CD14-positive monocyte (primary cell): ENCODE data around the gene NT5C3A. TPM values are rescaled to one million over a fixed set of nuclear protein-coding genes. Genes with fewer than 3 reads are reported as not detected.

ENCODE experiments used
- DNase-seq, 3 donors: peaks; one replicate each; pipeline ENCODE4 v3.0.0-alpha.2; 2011 to 2022
- H2AFZ ChIP-seq: 2 replicates; pipeline ENCODE4 v1.6.0; 2012; ENCODE audit warnings: mild to moderate bottlenecking, low read depth, low read length, inconsistent platforms; ENCODE audit not compliant: insufficient read depth, poor library complexity, severe bottlenecking
- H3K27ac ChIP-seq, 2 donors: 1 replicate in 1 of 2; 2 replicates in 1 of 2; pipeline ENCODE4 v1.5.1; 2012 to 2013; ENCODE audit warnings: low read length in 2 of 2, control low read depth in 1 of 2, inconsistent platforms in 1 of 2, low read depth in 1 of 2, mild to moderate bottlenecking in 1 of 2
- H3K27me3 ChIP-seq, 2 donors: one replicate each; pipeline versions ENCODE4 v1.6.0 to v1.6.1; 2011 to 2013; ENCODE audit warnings: low read length in 2 of 2; ENCODE audit not compliant: control insufficient read depth in 2 of 2, insufficient read depth in 2 of 2
- H3K36me3 ChIP-seq, 2 donors: replicated peaks in 1 of 2; 1 replicate in 1 of 2; 2 replicates in 1 of 2; pipeline versions ENCODE4 v1.5.1 to v1.6.1; 2012 to 2013; ENCODE audit warnings: low read length in 2 of 2, control low read depth in 1 of 2, inconsistent platforms in 1 of 2, mild to moderate bottlenecking in 1 of 2; ENCODE audit not compliant: insufficient read depth in 2 of 2, control insufficient read depth in 1 of 2
- H3K4me1 ChIP-seq, 2 donors: 1 replicate in 1 of 2; 2 replicates in 1 of 2; pipeline versions ENCODE4 v1.5.1 to v1.6.1; 2012 to 2013; ENCODE audit warnings: low read length in 2 of 2, control low read depth in 1 of 2, inconsistent platforms in 1 of 2, mild to moderate bottlenecking in 1 of 2, moderate library complexity in 1 of 2; ENCODE audit not compliant: insufficient read depth in 2 of 2, control insufficient read depth in 1 of 2
- H3K4me2 ChIP-seq: replicated peaks from 2 replicates; pipeline ENCODE3; 2012; ENCODE audit warnings: low read length, moderate library complexity, mild to moderate bottlenecking; ENCODE audit not compliant: poor library complexity, severe bottlenecking; ENCODE audit errors: extremely low read depth
- H3K4me3 ChIP-seq, 3 experiments: fragments of 200-600 bp in 1 of 3; sonication (generic) in 1 of 3; replicated peaks in 1 of 3; 1 replicate in 2 of 3; 2 replicates in 1 of 3; pipeline ENCODE4 v1.5.1; 2011 to 2013; ENCODE audit warnings: low read length in 3 of 3, mild to moderate bottlenecking in 3 of 3, control low read depth in 2 of 3, low read depth in 2 of 3, inconsistent platforms in 1 of 3, moderate library complexity in 1 of 3
- H3K79me2 ChIP-seq: 2 replicates; pipeline ENCODE4 v1.6.0; 2012; ENCODE audit warnings: mild to moderate bottlenecking, control low read depth, inconsistent platforms, low read length, moderate library complexity; ENCODE audit not compliant: insufficient read depth
- H3K9ac ChIP-seq: 2 replicates; pipeline ENCODE4 v1.6.0; 2017; ENCODE audit warnings: low read length, mild to moderate bottlenecking; ENCODE audit not compliant: insufficient read depth, poor library complexity, severe bottlenecking
- H3K9me3 ChIP-seq, 2 donors: replicated peaks in 1 of 2; 1 replicate in 1 of 2; 2 replicates in 1 of 2; pipeline versions ENCODE4 v1.5.1 to v1.6.1; 2012 to 2013; ENCODE audit warnings: low read length in 2 of 2, control low read depth in 1 of 2; ENCODE audit not compliant: control insufficient read depth in 1 of 2, insufficient read depth in 1 of 2
- H4K20me1 ChIP-seq: 2 replicates; pipeline ENCODE4 v1.6.0; 2012; ENCODE audit warnings: mild to moderate bottlenecking, low read length, control low read depth, moderate library complexity; ENCODE audit not compliant: insufficient read depth
- H3K27ac Mint-ChIP-seq, 7 donors: one replicate each; pipeline ENCODE4 v1.8.0; 2020; ENCODE audit warnings: mild to moderate bottlenecking in 7 of 7, mixed read lengths in 7 of 7, moderate library complexity in 6 of 7, inconsistent platforms in 2 of 7
- H3K27me3 Mint-ChIP-seq, 3 donors: one replicate each; pipeline ENCODE4 v1.8.0; 2021 to 2022; ENCODE audit warnings: low read depth in 3 of 3, mild to moderate bottlenecking in 3 of 3, mixed read lengths in 3 of 3, moderate library complexity in 3 of 3, inconsistent platforms in 1 of 3
- H3K36me3 Mint-ChIP-seq, 2 donors: one replicate each; pipeline ENCODE4 v1.8.0; 2020; ENCODE audit warnings: mixed read lengths in 2 of 2, inconsistent platforms in 1 of 2, mild to moderate bottlenecking in 1 of 2
- H3K4me1 Mint-ChIP-seq: one replicate; pipeline ENCODE4 v1.8.0; 2020; ENCODE audit warnings: mild to moderate bottlenecking, mixed read lengths
- H3K4me3 Mint-ChIP-seq, 2 donors: one replicate each; pipeline ENCODE4 v1.8.0; 2020; ENCODE audit warnings: mild to moderate bottlenecking in 2 of 2, mixed read lengths in 2 of 2, moderate library complexity in 1 of 2
- H3K9me3 Mint-ChIP-seq, 7 donors: one replicate each; pipeline ENCODE4 v1.8.0; 2020 to 2022; ENCODE audit warnings: mixed read lengths in 7 of 7, mild to moderate bottlenecking in 6 of 7, moderate library complexity in 6 of 7, inconsistent platforms in 2 of 7
- CTCF ChIP-seq: fragments of 200-600 bp; IDR thresholded peaks from one replicate; pipeline ENCODE4 v1.8.0; 2022; ENCODE audit warnings: antibody characterized with exemption, mild to moderate bottlenecking
- WGBS: methylation state at CpG from one replicate; pipeline ENCODE4 v1.1.5; 2013; ENCODE audit warnings: missing lambda C conversion rate; ENCODE audit not compliant: insufficient coverage; 5-methylcytosine and 5-hydroxymethylcytosine counted together
- intact Hi-C, 2 donors: fragments of 100-400 bp; cut with micrococcal nuclease; formaldehyde crosslinking; loops; one replicate each; pipeline versions ENCODE4 v1.15.0 to v1.15.1; 2023
- polyA plus RNA-seq, 3 donors: library from polyadenylated mRNA; depleted of rRNA in 1 of 3; unstranded in 2 of 3; stranded (reverse) in 1 of 3; fragments of 300-500 nt in 2 of 3; fragments of >200 nt in 1 of 3; fragmentation: Illumina TruSeq in 2 of 3; gene quantifications; 1 replicate in 2 of 3; 2 replicates in 1 of 3; pipeline ENCODE4 v1.2.3, GENCODE V29; 2012 to 2021

The NT5C3A gene
- polyA plus RNA-seq, 3 donors: 19.4 to 37.7 (median 29.5) TPM

GRCh38 chr7:33079763-33080690 lies 17.5 kb upstream of the NT5C3A start:
- no peak overlapping the region for H3K9ac ChIP-seq
- Mint-ChIP-seq H3K4me1 (no peaks in the 10 kb centered on the region), H3K36me3 (no peaks in the 10 kb centered on the region), H3K9me3 (peaks cover 0 to 2% (median 0%) of the 10 kb centered on the region in 7 donors), H3K27ac (no peak overlapping the region), H3K4me3 (no peak overlapping the region), H3K27me3 (peaks cover 0 to 18% (median 9%) of the 10 kb centered on the region in 3 donors)
- no peak overlapping the region for H3K4me3 ChIP-seq
- H2AFZ ChIP-seq: no peak overlapping the region
- H4K20me1 ChIP-seq: no peaks in the 10 kb centered on the region
- no peak for TF ChIP-seq CTCF
- peaks cover 3 to 6% of the 10 kb centered on the region in 2 donors for H3K27me3 ChIP-seq
- no peaks in the 10 kb centered on the region for H3K4me1 ChIP-seq
- no peak for DNase-seq
- H3K79me2 ChIP-seq: no peaks in the 10 kb centered on the region
- 93% methylated on average over 3 of the region's 9 CpGs for WGBS
- intact Hi-C loops: no loop called here
- H3K9me3 ChIP-seq: no peaks in the 10 kb centered on the region
- no peak overlapping the region for H3K27ac ChIP-seq
- H3K36me3 ChIP-seq: no peaks in the 10 kb centered on the region
- H3K4me2 ChIP-seq: no peak overlapping the region

- no peak overlapping the region for H3K27ac Mint-ChIP-seq
- no peak overlapping the region for H2AFZ ChIP-seq
- H3K27me3 Mint-ChIP-seq: peaks cover 0 to 19% (median 7%) of the 10 kb centered on the region in 3 donors
- no peak overlapping the region for H3K27ac ChIP-seq
- H3K9ac ChIP-seq: no peak overlapping the region
- intact Hi-C loops: no loop called here
- no peak for TF ChIP-seq CTCF
- no peak overlapping the region for H3K4me3 Mint-ChIP-seq
- H3K9me3 ChIP-seq: no peaks in the 10 kb centered on the region
- H3K4me2 ChIP-seq: no peak overlapping the region
- H3K36me3 Mint-ChIP-seq: no peaks in the 10 kb centered on the region
- peaks cover 0 to 2% (median 0%) of the 10 kb centered on the region in 7 donors for H3K9me3 Mint-ChIP-seq
- DNase-seq: no peak
- H3K4me1 ChIP-seq: no peaks in the 10 kb centered on the region
- H3K4me1 Mint-ChIP-seq: no peaks in the 10 kb centered on the region
- peaks cover 4 to 6% of the 10 kb centered on the region in 2 donors for H3K27me3 ChIP-seq
- H3K4me3 ChIP-seq: no peak overlapping the region
- H3K79me2 ChIP-seq: no peaks in the 10 kb centered on the region
- no peaks in the 10 kb centered on the region for H4K20me1 ChIP-seq
- 100% methylated on average over 2 of the region's 2 CpGs for WGBS
- H3K36me3 ChIP-seq: no peaks in the 10 kb centered on the region
Observed at GRCh38 chr7:33079096-33079495, 16.5 kb upstream of the NT5C3A start.
